ENCODE data around the gene RGCC.

- TF ChIP-seq EP300 (IDR thresholded peaks at IDR 0.05): no peak
- TF ChIP-seq POLR2A (IDR thresholded peaks at IDR 0.05): no peak
- no peak for TF ChIP-seq POLR2AphosphoS5 (IDR thresholded peaks at IDR 0.05)
These were observed 62.8 kb downstream of the RGCC start for GRCh38 chr13:41520016-41520659.

Measured in stomach (tissue), 4 donors.